Common myeloid progenitor, CD34-positive (primary cell): ENCODE data around the gene NCSTN.
A peak's percentile ranks its signal among the peaks of the same experiment; 100 is the strongest.

Experiments used
- CTCF ChIA-PET: fragments of 350-600 bp; sonication (Branson Sonifier 250); formaldehyde crosslinking; loops from one replicate; lab custom pipeline; 2021; ENCODE audit warnings: antibody characterized with exemption; lab: Charles Lee
- POLR2A ChIA-PET: fragments of 350-600 bp; sonication (Branson Sonifier 250); formaldehyde crosslinking; loops from one replicate; lab custom pipeline; 2021; ENCODE audit warnings: antibody characterized with exemption; lab: Charles Lee
- DNase-seq, 3 donors: peaks; one replicate each; pipeline versions ENCODE4 v3.0.0 to v3.0.0-alpha.2; 2013
- H3K27ac ChIP-seq, 2 experiments: 1 replicate in 1 of 2; 2 replicates in 1 of 2; pipeline ENCODE4 v1.7.0; 2013; ENCODE audit warnings: inconsistent platforms in 2 of 2, low read length in 2 of 2, mild to moderate bottlenecking in 2 of 2, low read depth in 1 of 2, moderate library complexity in 1 of 2; ENCODE audit not compliant: severe bottlenecking in 2 of 2, insufficient read depth in 1 of 2, poor library complexity in 1 of 2
- H3K27me3 ChIP-seq, 5 experiments: replicated peaks in 2 of 5; 1 replicate in 3 of 5; 2 replicates in 2 of 5; pipeline versions ENCODE4 v1.6.1 to v1.7.0; 2013; ENCODE audit warnings: low read length in 4 of 5, mild to moderate bottlenecking in 2 of 5, moderate library complexity in 2 of 5, inconsistent platforms in 1 of 5; ENCODE audit not compliant: insufficient read depth in 5 of 5, control insufficient read depth in 4 of 5
- H3K36me3 ChIP-seq, 4 experiments: 1 replicate in 2 of 4; 2 replicates in 2 of 4; pipeline versions ENCODE4 v1.6.1 to v1.7.0; 2013; ENCODE audit warnings: low read length in 3 of 4, control low read depth in 1 of 4, mild to moderate bottlenecking in 1 of 4; ENCODE audit not compliant: control insufficient read depth in 4 of 4, insufficient read depth in 4 of 4
- H3K4me1 ChIP-seq, 4 experiments: 1 replicate in 3 of 4; 2 replicates in 1 of 4; pipeline versions ENCODE4 v1.6.1 to v1.7.1; 2013; ENCODE audit warnings: low read length in 3 of 4, mild to moderate bottlenecking in 3 of 4, control low read depth in 1 of 4, inconsistent platforms in 1 of 4, moderate library complexity in 1 of 4; ENCODE audit not compliant: control insufficient read depth in 4 of 4, insufficient read depth in 4 of 4; ENCODE audit errors: control extremely low read depth in 1 of 4
- H3K4me3 ChIP-seq, 7 experiments: 1 replicate in 4 of 7; 2 replicates in 3 of 7; pipeline versions ENCODE4 v1.5.1 to v1.7.0; 2013; ENCODE audit warnings: mild to moderate bottlenecking in 7 of 7, low read length in 6 of 7, moderate library complexity in 6 of 7, inconsistent platforms in 2 of 7, low read depth in 2 of 7, control low read depth in 1 of 7; ENCODE audit not compliant: insufficient read depth in 4 of 7, control insufficient read depth in 1 of 7; ENCODE audit errors: extremely low read depth in 1 of 7
- H3K9me3 ChIP-seq, 5 experiments: 1 replicate in 4 of 5; 2 replicates in 1 of 5; pipeline versions ENCODE4 v1.6.1 to v1.7.1; 2013; ENCODE audit warnings: low read length in 4 of 5, mild to moderate bottlenecking in 2 of 5, inconsistent platforms in 1 of 5, low read depth in 1 of 5, moderate library complexity in 1 of 5; ENCODE audit not compliant: control insufficient read depth in 4 of 5, insufficient read depth in 2 of 5; ENCODE audit errors: control extremely low read depth in 1 of 5
- WGBS: methylation state at CpG from one replicate; pipeline ENCODE4 v1.1.5; 2013; ENCODE audit not compliant: insufficient coverage; 5-methylcytosine and 5-hydroxymethylcytosine counted together

The NCSTN gene

DNA sequence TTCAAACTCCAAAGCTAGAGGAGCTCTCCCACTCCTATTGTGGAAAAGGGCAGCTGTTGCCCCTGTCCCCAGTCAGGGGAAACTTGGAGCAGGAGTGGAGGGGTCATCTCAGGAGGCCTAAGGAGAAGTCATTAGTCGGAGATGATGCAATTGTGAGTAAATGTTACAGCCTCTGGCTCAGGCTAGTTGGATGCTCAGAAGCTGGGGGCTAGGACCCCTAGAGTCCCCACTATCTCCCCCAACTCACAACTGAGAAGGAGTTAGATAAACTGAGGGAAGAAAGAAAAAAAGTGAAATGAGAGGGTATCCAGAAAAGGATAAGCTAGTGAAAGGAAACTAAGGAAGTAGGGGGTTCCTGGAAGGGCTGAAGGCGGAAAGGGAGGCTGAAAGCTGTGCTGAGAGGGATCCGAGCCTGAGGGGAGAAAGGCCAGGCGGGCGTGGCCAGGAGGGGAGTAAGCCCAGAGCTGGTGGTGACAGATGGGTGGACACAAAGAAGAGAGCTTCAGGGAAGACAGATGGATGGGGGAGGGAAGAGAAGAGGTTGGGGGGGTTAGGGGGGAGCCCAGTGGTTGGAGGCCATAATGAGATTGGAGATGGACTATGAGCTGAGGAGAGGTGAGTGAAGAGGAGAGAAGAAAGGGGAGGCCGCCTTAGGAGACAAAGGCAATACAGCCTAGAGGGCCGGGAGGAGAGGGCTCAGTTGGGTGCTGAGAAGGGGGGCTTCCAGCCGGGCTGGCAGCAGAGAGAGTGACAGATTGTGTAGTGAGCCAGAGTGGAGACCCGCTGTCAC is 19.2 kb downstream of the NCSTN start:
- DNase-seq, result no peak
- peaks cover 0 to 4% (median 1%) of the 10 kb centered on the region in 4 experiments for H3K4me1 ChIP-seq
- H3K27ac ChIP-seq, result no peak overlapping the region
- WGBS, result 97% methylated on average over 8 of the region's 9 CpGs
- peaks cover 11 to 31% (median 27%) of the 10 kb centered on the region in 4 experiments for H3K36me3 ChIP-seq
- no peaks in the 10 kb centered on the region for H3K9me3 ChIP-seq
- ChIA-PET CTCF (interaction anchor here (1.3 to 26.0 kb wide), 4 partner anchors 10 to 30 kb away, joined by 3 to 437 read pairs (median 19); no protein-coding TSS in a partner anchor), POLR2A (no interaction called here)
- H3K27me3 ChIP-seq, result no peaks in the 10 kb centered on the region
- H3K4me3 ChIP-seq, result no peak overlapping the region

DNA sequence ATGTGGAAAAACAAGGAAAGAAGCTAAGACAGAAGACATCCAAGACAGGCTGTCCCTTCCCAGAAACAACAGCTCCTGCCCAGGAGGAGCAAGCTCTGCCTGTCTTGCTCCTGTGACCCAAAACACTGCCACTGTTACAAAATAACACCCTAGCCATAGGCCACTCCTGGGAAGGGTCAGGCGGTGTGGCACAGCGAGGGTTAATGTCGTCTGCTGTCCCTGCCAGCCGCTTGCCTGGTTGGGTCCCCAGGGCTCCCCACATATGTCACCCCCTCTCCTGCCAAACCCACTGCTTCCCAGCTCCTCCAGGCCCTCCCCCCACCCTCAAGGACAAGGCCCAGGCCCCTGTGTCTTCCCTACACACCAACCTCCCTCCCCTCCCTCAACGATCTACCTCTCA is 19.8 kb downstream of the NCSTN start:
- no peaks in the 10 kb centered on the region for H3K27me3 ChIP-seq
- peaks cover 11 to 26% (median 24%) of the 10 kb centered on the region in 4 experiments for H3K36me3 ChIP-seq
- no peak overlapping the region for H3K4me3 ChIP-seq
- DNase-seq, result no peak
- peaks cover 2 to 10% (median 6%) of the 10 kb centered on the region in 4 experiments for H3K4me1 ChIP-seq
- ChIA-PET POLR2A (no interaction called here), CTCF (interaction anchor here (2.8 to 26.0 kb wide), 2 partner anchors 10 to 14 kb away, joined by 35 to 437 read pairs; no protein-coding TSS in a partner anchor)
- WGBS, result 90% methylated on average over 4 of the region's 5 CpGs
- no peak overlapping the region for H3K27ac ChIP-seq
- H3K9me3 ChIP-seq, result no peaks in the 10 kb centered on the region

DNA sequence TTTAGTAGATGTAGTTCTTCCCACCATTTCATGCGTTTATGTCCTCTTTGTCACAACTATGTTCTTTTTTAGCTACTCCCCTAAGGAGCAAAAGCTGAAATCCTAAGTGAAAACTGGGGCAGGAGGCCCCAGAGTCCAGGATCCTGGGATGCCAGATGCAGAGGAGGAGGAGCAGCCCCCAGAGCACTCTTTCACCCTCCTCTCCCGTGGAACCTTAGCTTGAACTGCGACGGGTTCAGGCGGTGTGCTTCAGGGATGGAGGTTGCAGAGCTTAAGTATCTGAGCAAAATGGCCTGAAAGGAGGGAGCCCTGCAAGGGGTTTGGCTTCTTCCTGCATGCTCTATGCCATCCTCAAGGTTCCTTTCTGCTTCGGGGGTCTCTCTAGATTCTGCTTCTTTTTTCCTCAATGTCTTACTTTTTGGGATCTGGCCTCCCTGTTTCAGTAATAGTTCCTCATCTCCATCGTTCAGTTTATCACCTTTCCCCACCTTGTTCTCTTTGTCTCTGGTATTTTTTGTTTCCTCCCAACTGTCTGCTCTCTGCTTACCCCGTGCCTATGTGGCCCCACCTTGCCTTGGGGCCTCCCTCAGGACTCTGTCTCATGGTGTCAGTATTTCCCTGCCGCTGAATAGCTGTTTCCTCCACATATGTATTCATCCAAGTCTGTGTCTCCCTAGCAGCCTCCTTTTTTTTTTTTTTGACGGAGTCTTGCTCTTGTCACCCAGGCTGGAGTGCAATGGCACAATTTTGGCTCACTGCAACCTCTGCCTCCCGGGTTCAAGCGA is 21.0 kb downstream of the NCSTN start:
- Histone ChIP-seq H3K27me3 (no peaks in the 10 kb centered on the region), H3K27ac (no peak overlapping the region), H3K4me1 (peaks cover 2 to 17% (median 13%) of the 10 kb centered on the region in 4 experiments), H3K9me3 (no peaks in the 10 kb centered on the region), H3K36me3 (peaks cover 11 to 19% (median 17%) of the 10 kb centered on the region in 4 experiments), H3K4me3 (no peak overlapping the region)
- WGBS, result 76% methylated on average over 7 of the region's 12 CpGs
- DNase-seq, result no peak
- POLR2A ChIA-PET, result no interaction called here
- CTCF ChIA-PET, result interaction anchor here (2.6 to 26.0 kb wide), 3 partner anchors 9 to 13 kb away, joined by 26 to 437 read pairs (median 35); no protein-coding TSS in a partner anchor

DNA sequence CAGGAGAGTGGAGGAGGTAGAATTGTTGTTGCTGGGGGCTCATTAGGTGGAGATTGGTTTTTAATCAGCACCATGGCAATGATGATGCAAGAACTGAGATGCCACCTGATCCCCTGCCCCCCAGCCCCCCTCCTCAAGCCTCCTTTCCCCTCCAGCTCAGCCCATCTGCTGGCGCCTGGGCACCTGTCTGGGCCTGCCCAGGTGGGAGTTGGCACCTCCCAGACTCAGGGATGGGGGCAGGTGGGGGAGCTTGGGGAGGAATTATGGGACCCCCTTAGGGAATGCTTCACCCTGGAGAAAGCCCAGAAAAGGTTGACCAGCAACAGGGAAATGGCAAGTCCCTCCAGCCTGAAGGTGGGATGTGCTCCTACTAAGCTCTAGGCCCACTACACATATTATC is 22.1 kb downstream of the NCSTN start:
- CTCF ChIA-PET, result interaction anchor here (1.1 to 26.0 kb wide), 3 partner anchors 10 to 14 kb away, joined by 3 to 437 read pairs (median 26); no protein-coding TSS in a partner anchor
- no peaks in the 10 kb centered on the region for H3K9me3 ChIP-seq
- peaks cover 6 to 13% (median 8%) of the 10 kb centered on the region in 4 experiments for H3K36me3 ChIP-seq
- no peak overlapping the region for H3K27ac ChIP-seq
- no peaks in the 10 kb centered on the region for H3K27me3 ChIP-seq
- WGBS, result no CpG with 5 or more reads among the region's 1 CpG
- POLR2A ChIA-PET, result no interaction called here
- H3K4me1 ChIP-seq, result peaks cover 2 to 17% (median 13%) of the 10 kb centered on the region in 4 experiments
- DNase-seq, result no peak
- no peak overlapping the region for H3K4me3 ChIP-seq

DNA sequence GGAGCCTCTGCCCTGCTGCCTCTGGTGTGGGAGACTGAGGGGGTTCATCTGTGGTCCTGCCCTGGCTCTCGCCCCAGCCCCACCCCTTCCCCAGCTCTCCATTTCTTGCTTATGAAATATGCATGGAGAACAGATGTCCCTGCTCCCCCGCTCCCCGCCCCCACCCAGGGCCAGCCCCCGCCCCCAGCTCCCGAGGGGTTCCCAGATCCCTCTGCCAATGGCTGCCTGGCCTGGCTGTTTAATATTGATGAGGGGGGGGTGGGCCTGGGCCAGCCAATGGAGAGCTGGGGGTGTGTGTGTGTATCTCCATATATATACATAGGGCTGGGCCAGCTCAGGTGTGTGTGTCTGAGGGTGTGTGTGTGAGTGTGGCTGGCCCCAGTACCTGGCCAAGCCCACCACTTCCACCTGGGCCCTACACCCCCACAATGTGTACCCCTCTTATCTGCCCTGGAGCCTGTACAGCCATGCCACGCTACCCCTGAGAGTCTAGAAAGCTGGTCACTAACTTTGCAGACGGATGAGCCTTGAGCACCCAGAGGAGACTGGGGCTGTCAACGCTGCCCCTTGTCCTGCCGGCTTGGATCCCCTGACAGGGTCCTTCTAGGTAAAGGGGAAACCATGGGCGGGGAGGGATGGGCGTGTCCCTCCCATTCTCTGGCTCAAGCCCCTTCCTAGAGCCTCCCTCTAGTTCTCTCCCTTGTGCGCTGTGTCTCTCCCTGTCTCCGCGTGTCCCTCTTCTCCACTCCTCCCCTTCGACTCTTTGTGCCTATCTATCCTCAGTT is 23.7 kb downstream of the NCSTN start, which contains the start of gene NHLH1:
NHLH1 (plus strand) TSS at position 341 of the 785 bp plus-strand sequence. CDS start 3,661 bp downstream, outside the sequence.
- CTCF ChIA-PET, result interaction anchor here (0.9 to 26.0 kb wide), 6 partner anchors 10 to 281 kb away, joined by 4 to 437 read pairs (median 12); no protein-coding TSS in a partner anchor

DNA sequence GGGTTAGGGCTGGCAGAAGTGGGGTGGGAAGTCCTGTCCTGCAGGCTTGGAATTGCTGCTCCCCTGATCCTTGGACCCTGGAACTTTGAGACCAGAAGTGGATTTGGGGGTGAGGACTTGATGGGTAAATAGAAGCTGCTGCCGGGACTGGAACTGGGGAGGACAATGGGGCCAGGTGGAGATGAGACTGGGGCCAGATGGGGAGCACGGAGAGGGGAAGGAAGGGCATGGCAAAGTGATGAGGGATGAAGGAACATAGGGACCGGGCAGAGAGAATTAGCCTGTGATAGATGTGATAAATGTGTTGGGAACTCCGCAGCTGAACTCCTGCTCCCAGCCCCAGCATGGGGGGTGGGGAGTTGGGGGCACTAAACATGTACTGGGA is 24.3 kb downstream of the NCSTN start:
- POLR2A ChIA-PET, result interaction anchor here (0.5 kb wide), 1 partner anchor 113 kb away, joined by 3 read pairs; no protein-coding TSS in a partner anchor
- Histone ChIP-seq H3K27ac (no peak overlapping the region), H3K36me3 (no peaks in the 10 kb centered on the region), H3K9me3 (no peaks in the 10 kb centered on the region), H3K4me1 (peaks cover 2 to 17% (median 13%) of the 10 kb centered on the region in 4 experiments), H3K4me3 (no peak overlapping the region), H3K27me3 (no peaks in the 10 kb centered on the region)
- DNase-seq, result no peak
- 36% methylated on average over 2 of the region's 4 CpGs for WGBS
- CTCF ChIA-PET, result interaction anchor here (1.2 to 26.0 kb wide), 7 partner anchors 10 to 76 kb away, joined by 3 to 437 read pairs (median 7); no protein-coding TSS in a partner anchor

More for the DNA sequence above, 23.7 kb downstream of the NCSTN start, which contains the start of gene NHLH1:
- no peak within 1 kb of the TSS for H3K27ac ChIP-seq
- DNase-seq, result peak in 1 of 3 donors; percentile 1
- H3K27me3 ChIP-seq, result no peaks in the 10 kb centered on the region
- WGBS, result 99% methylated on average over 7 of the region's 15 CpGs
- H3K9me3 ChIP-seq, result no peaks in the 10 kb centered on the region
- no peak within 1 kb of the TSS for H3K4me3 ChIP-seq
- POLR2A ChIA-PET, result no interaction called here
- H3K4me1 ChIP-seq, result peaks cover 2 to 17% (median 13%) of the 10 kb centered on the region in 4 experiments
- no peaks in the 10 kb centered on the region for H3K36me3 ChIP-seq
